GM15510 (cell line): Measurements from ENCODE around the gene PLXNA1.

Experiments
- POLR2A ChIP-seq: IDR thresholded peaks from 3 replicates; pipeline ENCODE4 v1.6.1; 2011; ENCODE audit warnings: borderline replicate concordance; ENCODE audit not compliant: insufficient read length; ENCODE audit errors: extremely low read depth

The PLXNA1 gene

GRCh38 chr3:126987596-126987995, 4.7 kb downstream of the PLXNA1 start:
- TF ChIP-seq POLR2A = no peak

GRCh38 chr3:126988451-126989021, 5.6 kb downstream of the PLXNA1 start:
- TF ChIP-seq POLR2A = no peak

GRCh38 chr3:126989316-126990023, 6.6 kb downstream of the PLXNA1 start:
- TF ChIP-seq POLR2A = no peak

GRCh38 chr3:126990024-126990700, 7.2 kb downstream of the PLXNA1 start:
- TF ChIP-seq POLR2A = no peak

- no peak for TF ChIP-seq POLR2A
These were observed 8.0 kb downstream of the PLXNA1 start for GRCh38 chr3:126990890-126991289.

GRCh38 chr3:126991366-126992200, 8.7 kb downstream of the PLXNA1 start:
- TF ChIP-seq POLR2A = no peak

GRCh38 chr3:126992216-126992615, 9.3 kb downstream of the PLXNA1 start:
- no peak for TF ChIP-seq POLR2A

GRCh38 chr3:126992776-126993175, 9.9 kb downstream of the PLXNA1 start:
- no peak for TF ChIP-seq POLR2A

- TF ChIP-seq POLR2A = no peak
These were observed 10.5 kb downstream of the PLXNA1 start for GRCh38 chr3:126993436-126993835.

GRCh38 chr3:126994661-126995245, 11.8 kb downstream of the PLXNA1 start:
- no peak for TF ChIP-seq POLR2A

- TF ChIP-seq POLR2A = no peak
These were observed 12.4 kb downstream of the PLXNA1 start for GRCh38 chr3:126995254-126995780.

- no peak for TF ChIP-seq POLR2A
These were observed 13.1 kb downstream of the PLXNA1 start for GRCh38 chr3:126995926-126996512.

GRCh38 chr3:126996905-126997304, 14.0 kb downstream of the PLXNA1 start:
- no peak for TF ChIP-seq POLR2A

GRCh38 chr3:126997455-126998038, 14.6 kb downstream of the PLXNA1 start:
- TF ChIP-seq POLR2A = no peak
